ENCODE measurements around the gene STK32C. TPM values are rescaled to one million over a fixed set of nuclear protein-coding genes. Genes with fewer than 3 reads are reported as not detected.
A peak's percentile ranks its signal among the peaks of the same experiment; 100 is the strongest.

Gene STK32C
- total and polyA plus RNA-seq, 3 donors from 2014 or later: 33.9 to 49.0 (median 34.2) TPM

DNA sequence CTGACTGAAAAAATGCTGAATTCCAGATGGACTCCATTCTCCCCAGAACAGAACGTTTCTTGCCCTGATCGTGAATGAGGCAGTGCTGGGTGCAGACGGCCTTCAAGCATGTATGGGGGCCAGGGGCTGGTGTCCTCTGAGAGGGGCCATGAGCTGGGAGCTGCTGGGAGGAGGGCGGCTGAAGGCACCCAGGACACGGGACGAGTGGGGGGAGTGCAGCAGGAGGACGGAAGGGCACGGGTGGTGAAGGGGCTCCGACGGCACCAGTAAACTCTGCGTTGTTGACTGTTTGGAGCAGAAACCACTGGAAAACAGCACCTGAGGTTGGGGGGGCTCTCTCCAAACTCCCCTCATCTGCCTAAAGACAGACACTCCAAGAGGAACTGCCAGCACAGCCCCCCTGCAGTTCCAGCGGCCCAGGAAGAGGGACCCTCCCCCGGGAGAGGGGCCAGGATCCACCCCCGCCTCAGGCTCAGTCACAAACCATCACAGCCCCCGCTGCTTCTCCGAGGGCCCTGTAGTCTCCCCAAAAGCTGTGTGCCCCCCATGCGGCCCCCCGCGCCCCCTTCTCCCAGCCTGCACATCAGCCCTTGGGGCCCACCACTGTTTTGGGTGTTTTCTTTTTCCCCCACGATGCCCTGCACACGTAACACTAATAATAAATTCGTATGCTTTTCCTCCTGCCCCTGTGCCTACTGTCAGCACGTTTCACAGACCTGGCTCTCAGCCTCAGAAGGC is 65.5 kb downstream of the STK32C start:
- WGBS, 2 donors: 79 to 80% methylated on average over 23 of the region's 23 CpGs
- no peak overlapping the region for H3K27ac ChIP-seq
- TF ChIP-seq POLR2A (IDR thresholded peaks at IDR 0.05): no peak
- TF ChIP-seq, protein P1, sequence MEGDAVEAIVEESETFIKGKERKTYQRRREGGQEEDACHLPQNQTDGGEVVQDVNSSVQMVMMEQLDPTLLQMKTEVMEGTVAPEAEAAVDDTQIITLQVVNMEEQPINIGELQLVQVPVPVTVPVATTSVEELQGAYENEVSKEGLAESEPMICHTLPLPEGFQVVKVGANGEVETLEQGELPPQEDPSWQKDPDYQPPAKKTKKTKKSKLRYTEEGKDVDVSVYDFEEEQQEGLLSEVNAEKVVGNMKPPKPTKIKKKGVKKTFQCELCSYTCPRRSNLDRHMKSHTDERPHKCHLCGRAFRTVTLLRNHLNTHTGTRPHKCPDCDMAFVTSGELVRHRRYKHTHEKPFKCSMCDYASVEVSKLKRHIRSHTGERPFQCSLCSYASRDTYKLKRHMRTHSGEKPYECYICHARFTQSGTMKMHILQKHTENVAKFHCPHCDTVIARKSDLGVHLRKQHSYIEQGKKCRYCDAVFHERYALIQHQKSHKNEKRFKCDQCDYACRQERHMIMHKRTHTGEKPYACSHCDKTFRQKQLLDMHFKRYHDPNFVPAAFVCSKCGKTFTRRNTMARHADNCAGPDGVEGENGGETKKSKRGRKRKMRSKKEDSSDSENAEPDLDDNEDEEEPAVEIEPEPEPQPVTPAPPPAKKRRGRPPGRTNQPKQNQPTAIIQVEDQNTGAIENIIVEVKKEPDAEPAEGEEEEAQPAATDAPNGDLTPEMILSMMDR (IDR thresholded peaks at IDR 0.05): no peak

DNA sequence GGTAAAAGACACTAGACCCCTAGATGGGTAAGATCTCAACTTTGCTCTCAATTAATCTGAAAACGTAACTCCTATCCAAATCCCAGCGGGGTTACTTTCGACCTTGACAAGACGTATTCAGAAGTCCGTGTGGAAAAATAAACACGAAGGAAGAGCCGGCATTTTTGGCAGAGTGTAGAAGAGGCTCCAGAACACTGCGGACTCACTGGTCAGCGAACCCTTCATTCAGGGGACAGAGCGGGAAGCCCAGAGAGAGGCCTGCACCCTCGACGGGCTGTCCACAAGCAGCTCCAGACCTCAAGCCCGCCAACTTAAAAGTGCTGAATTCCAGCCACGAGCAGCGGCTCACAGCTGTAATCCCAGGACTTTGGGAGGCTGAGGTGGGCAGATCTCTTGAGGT is 66.3 kb downstream of the STK32C start:
- peak; percentile 58 for DNase-seq
- intact Hi-C loops (cut with DNase I; ENCODE audit: low total_unique reads): no loop called here
- no peaks in the 10 kb centered on the region for H3K36me3 ChIP-seq (ENCODE audit: low read depth, missing control alignments)
- no peaks in the 10 kb centered on the region for H3K4me1 ChIP-seq
- H3K4me3 ChIP-seq: no peak overlapping the region
- H3K27ac ChIP-seq: peak overlapping the region in 1 of 2 donors; percentile 34
- H3K9me3 ChIP-seq: no peaks in the 10 kb centered on the region
- WGBS, 2 donors: 52 to 59% methylated on average over 15 of the region's 15 CpGs
- TF ChIP-seq, protein P1 (IDR thresholded peaks at IDR 0.05): no peak
- no peak for TF ChIP-seq POLR2A (IDR thresholded peaks at IDR 0.05)
- no peaks in the 10 kb centered on the region for H3K27me3 ChIP-seq

More for the DNA sequence above, 65.5 kb downstream of the STK32C start:
- no peaks in the 10 kb centered on the region for H3K27me3 ChIP-seq
- H3K36me3 ChIP-seq (ENCODE audit: low read depth, missing control alignments): no peaks in the 10 kb centered on the region
- H3K4me1 ChIP-seq: no peaks in the 10 kb centered on the region
- intact Hi-C loops (cut with DNase I; ENCODE audit: low total_unique reads): no loop called here
- H3K4me3 ChIP-seq: no peak overlapping the region
- DNase-seq: no peak
- no peaks in the 10 kb centered on the region for H3K9me3 ChIP-seq

DNA sequence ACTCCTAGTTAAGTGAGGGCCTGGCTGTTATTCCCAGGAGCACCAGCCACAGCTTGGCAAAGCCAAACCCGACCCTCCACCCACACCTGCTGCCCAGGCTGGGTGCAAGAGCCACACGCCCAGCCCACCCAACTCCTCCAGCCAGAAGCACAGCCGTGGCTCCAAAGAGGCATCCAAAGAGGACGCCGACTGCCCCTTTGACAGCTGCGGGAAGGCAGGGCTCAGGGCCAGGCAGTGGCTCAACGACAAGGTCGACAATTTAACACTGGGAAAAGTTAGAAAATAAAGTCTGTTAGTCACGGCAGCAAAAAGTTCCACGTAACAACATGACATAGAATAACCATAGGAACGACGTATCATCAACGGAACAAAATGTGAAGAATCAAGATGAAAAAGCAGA is 66.7 kb downstream of the STK32C start:
- WGBS, 2 donors: 58 to 66% methylated on average over 12 to 13 of the region's 13 CpGs

DNA sequence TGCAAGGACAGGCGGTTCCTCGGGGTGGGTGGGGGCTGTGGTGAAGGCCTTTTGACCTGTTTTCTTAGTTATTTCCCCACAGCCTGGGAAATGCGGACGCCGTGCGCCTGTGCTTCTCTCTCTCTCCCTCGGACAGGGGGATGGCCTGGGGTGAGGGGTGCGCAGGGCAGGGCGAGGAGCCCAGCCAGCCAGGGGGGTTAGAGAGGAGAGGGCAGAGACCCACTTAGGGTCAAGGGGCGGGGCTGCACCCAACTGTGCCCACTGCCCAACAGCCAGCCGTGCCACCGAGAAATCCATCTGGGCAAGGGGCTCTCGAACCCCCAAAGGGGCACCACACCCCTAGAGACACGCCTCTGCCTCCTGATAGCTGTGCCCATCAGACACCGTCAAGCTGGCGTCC is 67.2 kb downstream of the STK32C start:
- WGBS, 2 donors: 83 to 88% methylated on average over 13 to 16 of the region's 16 CpGs
- no peaks in the 10 kb centered on the region for H3K4me1 ChIP-seq
- no peak overlapping the region for H3K4me3 ChIP-seq
- no peak overlapping the region for H3K27ac ChIP-seq
- H3K27me3 ChIP-seq: no peaks in the 10 kb centered on the region
- intact Hi-C loops (cut with DNase I; ENCODE audit: low total_unique reads): no loop called here
- DNase-seq: no peak
- no peaks in the 10 kb centered on the region for H3K36me3 ChIP-seq (ENCODE audit: low read depth, missing control alignments)
- H3K9me3 ChIP-seq: no peaks in the 10 kb centered on the region
- TF ChIP-seq POLR2A (IDR thresholded peaks at IDR 0.05): no peak
- TF ChIP-seq, protein P1 (IDR thresholded peaks at IDR 0.05): no peak

More for the DNA sequence above, 66.7 kb downstream of the STK32C start:
- TF ChIP-seq, protein P1 (IDR thresholded peaks at IDR 0.05): no peak
- no peak for TF ChIP-seq POLR2A (IDR thresholded peaks at IDR 0.05)
- Histone ChIP-seq H3K9me3 (no peaks in the 10 kb centered on the region), H3K27me3 (no peaks in the 10 kb centered on the region), H3K27ac (peak overlapping the region in 1 of 2 donors; percentile 34), H3K4me1 (no peaks in the 10 kb centered on the region), H3K4me3 (no peak overlapping the region), H3K36me3 (ENCODE audit: low read depth, missing control alignments) (no peaks in the 10 kb centered on the region)
- DNase-seq: no peak
- intact Hi-C loops (cut with DNase I; ENCODE audit: low total_unique reads): no loop called here

DNA sequence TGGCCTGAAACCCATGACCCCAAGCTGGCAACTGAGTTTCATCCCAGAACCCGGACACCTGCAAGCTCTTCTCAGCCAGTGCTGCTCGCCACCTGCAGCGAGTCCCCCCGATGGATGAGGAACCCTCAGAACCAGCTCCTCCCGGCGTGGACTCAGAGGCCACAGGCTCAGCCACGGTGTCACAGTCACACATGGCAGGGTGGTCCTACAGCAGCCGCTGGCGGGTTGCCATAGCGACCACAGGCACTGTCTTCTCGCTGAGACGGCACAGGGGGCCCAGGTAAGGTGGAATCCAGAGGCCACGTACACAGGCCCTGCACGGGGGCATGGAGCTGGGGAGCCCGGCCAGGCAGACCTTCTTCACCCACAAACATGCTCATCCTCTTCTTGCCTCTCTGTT is 67.6 kb downstream of the STK32C start:
- H3K4me3 ChIP-seq: no peak overlapping the region
- no peak for TF ChIP-seq POLR2A (IDR thresholded peaks at IDR 0.05)
- TF ChIP-seq, protein P1 (IDR thresholded peaks at IDR 0.05): no peak
- no peaks in the 10 kb centered on the region for H3K27me3 ChIP-seq
- no peak overlapping the region for H3K27ac ChIP-seq
- H3K4me1 ChIP-seq: no peaks in the 10 kb centered on the region
- H3K9me3 ChIP-seq: no peaks in the 10 kb centered on the region
- no peak for DNase-seq
- H3K36me3 ChIP-seq (ENCODE audit: low read depth, missing control alignments): no peaks in the 10 kb centered on the region
- intact Hi-C loops (cut with DNase I; ENCODE audit: low total_unique reads): no loop called here
- 87 to 94% methylated on average over 3 to 15 of the region's 15 CpGs for WGBS, 2 donors

Measured in testis (tissue), 3 donors.